ENCODE results near the gene CORT. TPM values are rescaled to one million over a fixed set of nuclear protein-coding genes. Genes with fewer than 3 reads are reported as not detected.

The CORT gene
- total RNA-seq, 1 donor: not detected

GRCh38 chr1:10498231-10498630 is 48.4 kb downstream of the CORT start:
- no peak for TF ChIP-seq CTCF (IDR thresholded peaks at IDR 0.05; ENCODE audit: insufficient read depth, low read depth, low read length)
- no peak overlapping the region for H3K4me3 ChIP-seq (ENCODE audit: low read depth, low read length)
- no peak for DNase-seq (ENCODE audit: low read depth)

Other genes starting within 250 kb of the CORT start
- 24.8 and 36.3 TPM in 2 replicates for gene KIF1B, start 239.5 kb upstream of the CORT start, total RNA-seq
- gene PGD, start 51.0 kb upstream of the CORT start, total RNA-seq: 74.1 and 88.1 TPM in 2 replicates
- 14.2 and 14.7 TPM in 2 replicates for gene CENPS, start 19.6 kb upstream of the CORT start, total RNA-seq
- gene DFFA, start 22.5 kb downstream of the CORT start, total RNA-seq: 28.7 and 52.2 TPM in 2 replicates
- 17.3 and 18.7 TPM in 2 replicates for gene PEX14, start 24.9 kb downstream of the CORT start, total RNA-seq